HepG2 (cell line): ENCODE data around the gene PLEKHG7. TPM values are rescaled to one million over a fixed set of nuclear protein-coding genes. Genes with fewer than 3 reads are reported as not detected.
A peak's percentile ranks its signal among the peaks of the same experiment; 100 is the strongest.

Source experiments
- ATAC-seq: fragments of 200-7000 bp; cut with Tn5 transposase; 3 replicates; pipeline ENCODE4 v1.9.1; 2020; ENCODE audit warnings: mild to moderate bottlenecking, moderate library complexity
- BruUV-seq: library from RNA; stranded (reverse); fragments of 400-500 nt; replicated peaks from 2 replicates; lab custom pipeline; 2021; lab: Mats Ljungman, UMichigan
- CTCF ChIA-PET: fragments of 300-600 bp; formaldehyde crosslinking; extraction: SDS; loops from one replicate; lab custom pipeline; 2021; ENCODE audit warnings: low total read pairs, inconsistent platforms, low intra/inter-chr PET ratio; lab: Yijun Ruan, JAX
- POLR2A ChIA-PET: fragments of 350-600 bp; sonication (Branson Sonifier 250); formaldehyde crosslinking; loops from one replicate; lab custom pipeline; 2020; ENCODE audit warnings: antibody characterized with exemption, inconsistent platforms; lab: Yijun Ruan, JAX
- DNase-seq: peaks from one replicate; pipeline ENCODE4 v3.0.0-alpha.2; 2015; ENCODE audit warnings: low spot score
- FAIRE-seq: peaks from 3 replicates; lab custom pipeline; 2011; peaks lifted over from hg19 to GRCh38; lab: Jason Lieb, UNC
- H2AFZ ChIP-seq: one replicate; pipeline ENCODE4 v1.6.1; 2011; ENCODE audit warnings: low read length, inconsistent platforms
- H3K27ac ChIP-seq: fragments of 300-600 bp; 3 replicates; pipeline ENCODE4 v1.8.0; 2011; ENCODE audit warnings: mixed run types, mild to moderate bottlenecking, mixed read lengths, low read length, inconsistent platforms; ENCODE audit not compliant: insufficient read depth; ENCODE audit errors: extremely low read length
- H3K27me3 ChIP-seq, 2 experiments: fragments of 200-600 bp in 1 of 2; 2 replicates in 1 of 2; 3 replicates in 1 of 2; pipeline versions ENCODE4 v1.6.0 to v1.8.0; 2011; ENCODE audit warnings: low read length in 2 of 2, mild to moderate bottlenecking in 2 of 2, moderate library complexity in 2 of 2, inconsistent platforms in 1 of 2; ENCODE audit not compliant: insufficient read depth in 2 of 2, control insufficient read depth in 1 of 2
- H3K36me3 ChIP-seq, 2 experiments: fragments of 200-600 bp in 1 of 2; replicated peaks in 1 of 2; 2 replicates in 1 of 2; 3 replicates in 1 of 2; pipeline versions ENCODE4 v1.5.1 to v1.8.0; 2011; ENCODE audit warnings: low read length in 2 of 2, inconsistent platforms in 1 of 2; ENCODE audit not compliant: insufficient read depth in 2 of 2, control insufficient read depth in 1 of 2
- H3K4me1 ChIP-seq: 2 replicates; pipeline ENCODE4 v1.5.1; 2012; ENCODE audit warnings: low read length, inconsistent platforms; ENCODE audit not compliant: insufficient read depth
- H3K4me2 ChIP-seq: 2 replicates; pipeline ENCODE4 v1.6.0; 2011; ENCODE audit warnings: low read depth, low read length, inconsistent platforms
- H3K4me3 ChIP-seq, 3 experiments: fragments of 200-600 bp in 1 of 3; sonication (generic), shearing (Covaris generic) in 1 of 3; replicated peaks in 1 of 3; 2 replicates each; pipeline ENCODE4 v1.5.1; 2011 to 2016; ENCODE audit warnings: low read length in 3 of 3, inconsistent platforms in 2 of 3, low read depth in 2 of 3, mild to moderate bottlenecking in 2 of 3, control low read depth in 1 of 3, mixed read lengths in 1 of 3; ENCODE audit not compliant: insufficient read depth in 1 of 3
- H3K79me2 ChIP-seq: one replicate; pipeline ENCODE4 v1.6.1; 2011; ENCODE audit warnings: low read length, inconsistent platforms; ENCODE audit not compliant: insufficient read depth
- H3K9ac ChIP-seq: 2 replicates; pipeline ENCODE4 v1.6.0; 2011; ENCODE audit warnings: mild to moderate bottlenecking, low read depth, low read length, inconsistent platforms; ENCODE audit not compliant: insufficient read depth
- H3K9me3 ChIP-seq: 2 replicates; pipeline ENCODE4 v1.5.1; 2012; ENCODE audit warnings: mild to moderate bottlenecking, low read length
- H4K20me1 ChIP-seq: 2 replicates; pipeline ENCODE4 v1.6.0; 2011; ENCODE audit warnings: inconsistent platforms, mild to moderate bottlenecking, low read length, moderate library complexity; ENCODE audit not compliant: insufficient read depth
- CTCF ChIP-seq: sonication (generic); formaldehyde crosslinking; IDR thresholded peaks from 2 replicates; pipeline ENCODE4 v1.5.0; 2020; ENCODE audit warnings: mild to moderate bottlenecking, missing genetic modification reagents, moderate library complexity
- STAG1 ChIP-seq: sonication (generic); formaldehyde crosslinking; IDR thresholded peaks from 2 replicates; pipeline ENCODE4 v1.4.0; 2020; ENCODE audit warnings: missing genetic modification reagents
- ZNF362 ChIP-seq: sonication (generic); formaldehyde crosslinking; IDR thresholded peaks from 2 replicates; pipeline ENCODE4 v1.4.0; 2020; ENCODE audit warnings: missing genetic modification reagents, mild to moderate bottlenecking, borderline replicate concordance
- ZNF7 ChIP-seq: IDR thresholded peaks from 2 replicates; pipeline ENCODE4 v1.6.1; 2016; ENCODE audit warnings: missing biosample characterization, missing genetic modification reagents
- WGBS: methylation state at CpG from one replicate; pipeline ENCODE4 v1.1.6; 2017; ENCODE audit warnings: low lambda C conversion rate; 5-methylcytosine and 5-hydroxymethylcytosine counted together
- in situ Hi-C: cut with HindIII; loops from 2 replicates; pipeline ENCODE4 v1.10.0; 2017; ENCODE audit warnings: low pct_unique_long_range_greater_than_20kb; ENCODE audit not compliant: extremely low pct_ligation_motif_present
- intact Hi-C: fragments of 100-400 bp; cut with micrococcal nuclease; formaldehyde crosslinking; loops from one replicate; pipeline ENCODE4 v1.10.0; 2022; ENCODE audit not compliant: unreplicated experiment
- polyA plus RNA-seq, 8 experiments: library from polyadenylated mRNA; depleted of rRNA in 3 of 8; stranded (reverse) in 7 of 8; unstranded in 1 of 8; fragments of >200 nt; fragmentation: Illumina TruSeq in 4 of 8; extraction: Trizol in 4 of 8; gene quantifications; 2 replicates each; pipeline versions ENCODE4 v1.2.1 to v1.2.3, GENCODE V29; 2011 to 2016; ENCODE audit warnings: low read depth in 4 of 8, missing spikeins in 1 of 8, mixed read lengths in 1 of 8; ENCODE audit not compliant: insufficient read depth in 1 of 8
- total RNA-seq, 5 experiments: library from RNA; depleted of rRNA; stranded (reverse); fragments of >200 nt; fragmentation: Illumina TruSeq; extraction: Trizol; gene quantifications; 2 replicates each; pipeline ENCODE4 v1.2.3, GENCODE V29; 2016; ENCODE audit warnings: low read depth in 1 of 5
- TF ChIP-seq, protein P1 (sequence below): sonication (generic); formaldehyde crosslinking; IDR thresholded peaks from 2 replicates; pipeline ENCODE4 v1.5.0; 2020; ENCODE audit warnings: mild to moderate bottlenecking, low read depth, missing genetic modification reagents, borderline replicate concordance

The PLEKHG7 gene
- total and polyA plus RNA-seq, 2 of the 13 experiments (the other 11 are each of a cell fraction or from before 2014, with no cell fraction given) = not detected

DNA sequence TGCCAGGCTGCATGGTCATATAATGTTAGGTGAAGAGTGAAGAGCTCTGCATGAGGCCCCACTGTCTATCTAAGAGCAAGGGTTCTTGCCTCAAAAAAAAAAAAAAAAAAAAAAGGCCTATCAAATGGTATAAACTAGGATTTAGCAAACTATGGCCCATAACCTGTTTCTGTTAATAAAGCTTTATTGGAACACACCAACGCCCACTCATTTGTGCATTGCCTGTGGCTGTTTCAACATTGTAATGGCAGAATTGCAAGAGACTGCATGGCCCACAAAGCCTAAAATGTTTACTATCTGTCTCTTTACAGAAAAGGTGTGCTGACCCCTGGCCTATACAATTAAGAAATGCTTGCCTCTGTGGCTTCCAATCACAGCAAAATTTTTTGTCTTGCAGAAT, 12.8 kb downstream of the PLEKHG7 start (continued):
- TF ChIP-seq, protein P1, sequence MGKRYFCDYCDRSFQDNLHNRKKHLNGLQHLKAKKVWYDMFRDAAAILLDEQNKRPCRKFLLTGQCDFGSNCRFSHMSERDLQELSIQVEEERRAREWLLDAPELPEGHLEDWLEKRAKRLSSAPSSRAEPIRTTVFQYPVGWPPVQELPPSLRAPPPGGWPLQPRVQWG (CRISPR knock-in tag) = no peak

DNA sequence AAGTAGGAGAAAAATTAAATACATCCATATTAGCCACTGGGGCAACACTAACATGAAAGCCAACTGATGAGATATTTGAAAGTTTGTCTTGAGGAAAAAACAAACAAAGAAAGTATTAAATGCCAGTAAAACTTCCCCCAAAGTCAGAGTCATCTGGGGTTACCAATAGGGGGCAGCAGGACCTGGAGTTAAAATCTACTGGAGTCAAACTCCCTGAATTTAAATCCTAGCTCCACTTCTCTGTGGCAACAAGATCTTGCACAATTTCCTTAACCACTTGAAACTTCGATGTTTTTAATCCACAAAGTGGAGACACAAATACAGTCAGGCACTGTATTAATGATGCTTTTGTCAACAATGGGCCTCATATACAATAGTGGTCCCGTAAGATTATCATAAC, 14.4 kb downstream of the PLEKHG7 start:
- H3K4me1 ChIP-seq = peaks cover 9% of the 10 kb centered on the region
- WGBS = 26% methylated on average over 2 of the region's 2 CpGs
- DNase-seq = no peak
- TF ChIP-seq ZNF362 (no peak), ZNF7 (CRISPR knock-in tag) (0 out of 2 replicates have a peak, but pooled peaks have one; percentile 25), CTCF (CRISPR knock-in tag) (0 out of 2 replicates have a peak, but pooled peaks have one; percentile 17), STAG1 (CRISPR knock-in tag) (peak; percentile 40)
- H3K79me2 ChIP-seq = no peaks in the 10 kb centered on the region
- ChIA-PET CTCF (no interaction called here), POLR2A (no interaction called here)
- no peak for FAIRE-seq
- H3K9me3 ChIP-seq = no peaks in the 10 kb centered on the region
- intact Hi-C loops = no loop called here
- in situ Hi-C loops = no loop called here
- no peaks in the 10 kb centered on the region for H3K36me3 ChIP-seq
- ATAC-seq = no peak
- H3K27ac ChIP-seq = no peak overlapping the region
- H3K9ac ChIP-seq = no peak overlapping the region
- no peak overlapping the region for H2AFZ ChIP-seq
- H3K4me2 ChIP-seq = no peak overlapping the region
- no peaks in the 10 kb centered on the region for H4K20me1 ChIP-seq
- no TSS peak for BruUV-seq
- no peaks in the 10 kb centered on the region; a peak in 1 of 5 replicates for H3K27me3 ChIP-seq
- no peak overlapping the region for H3K4me3 ChIP-seq
